NB4 (cell line): ENCODE measurements around the gene NUB1.

ENCODE experiments used
- MAX ChIP-seq: IDR thresholded peaks from 2 replicates; pipeline ENCODE4 v1.6.1; 2011; ENCODE audit warnings: low read depth, low read length
- POLR2A ChIP-seq: IDR thresholded peaks from 2 replicates; pipeline ENCODE4 v1.6.1; 2011; ENCODE audit warnings: mild to moderate bottlenecking; ENCODE audit not compliant: insufficient read length; ENCODE audit errors: extremely low read depth
- TF ChIP-seq, protein P1 (sequence below): IDR thresholded peaks from one replicate; pipeline ENCODE4 v1.5.1; 2012; ENCODE audit warnings: low read depth, low read length

DNA sequence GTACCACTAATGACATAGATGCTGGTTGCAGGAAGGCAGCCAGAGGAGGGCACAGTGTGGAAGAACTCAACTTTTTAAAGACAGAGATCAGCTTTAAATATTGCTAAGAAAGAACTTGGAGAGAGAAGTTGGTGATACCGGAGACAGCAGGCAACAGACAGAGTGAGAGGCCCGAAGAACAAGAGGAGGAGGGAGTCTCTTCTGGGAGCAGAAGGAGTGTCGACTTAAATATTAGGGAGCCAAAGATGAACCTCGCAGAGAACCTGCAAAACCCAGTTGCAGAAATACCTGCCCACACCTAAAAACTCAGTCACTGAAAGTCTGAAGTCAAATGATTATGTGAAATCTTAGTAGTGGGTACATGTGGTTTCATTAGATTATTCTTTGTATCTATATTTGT is 71.6 kb downstream of the NUB1 start:
- no peak for TF ChIP-seq MAX
- TF ChIP-seq, protein P1, sequence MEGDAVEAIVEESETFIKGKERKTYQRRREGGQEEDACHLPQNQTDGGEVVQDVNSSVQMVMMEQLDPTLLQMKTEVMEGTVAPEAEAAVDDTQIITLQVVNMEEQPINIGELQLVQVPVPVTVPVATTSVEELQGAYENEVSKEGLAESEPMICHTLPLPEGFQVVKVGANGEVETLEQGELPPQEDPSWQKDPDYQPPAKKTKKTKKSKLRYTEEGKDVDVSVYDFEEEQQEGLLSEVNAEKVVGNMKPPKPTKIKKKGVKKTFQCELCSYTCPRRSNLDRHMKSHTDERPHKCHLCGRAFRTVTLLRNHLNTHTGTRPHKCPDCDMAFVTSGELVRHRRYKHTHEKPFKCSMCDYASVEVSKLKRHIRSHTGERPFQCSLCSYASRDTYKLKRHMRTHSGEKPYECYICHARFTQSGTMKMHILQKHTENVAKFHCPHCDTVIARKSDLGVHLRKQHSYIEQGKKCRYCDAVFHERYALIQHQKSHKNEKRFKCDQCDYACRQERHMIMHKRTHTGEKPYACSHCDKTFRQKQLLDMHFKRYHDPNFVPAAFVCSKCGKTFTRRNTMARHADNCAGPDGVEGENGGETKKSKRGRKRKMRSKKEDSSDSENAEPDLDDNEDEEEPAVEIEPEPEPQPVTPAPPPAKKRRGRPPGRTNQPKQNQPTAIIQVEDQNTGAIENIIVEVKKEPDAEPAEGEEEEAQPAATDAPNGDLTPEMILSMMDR, result no peak
- TF ChIP-seq POLR2A, result no peak
